ENCODE data around the gene CSF2. TPM values are rescaled to one million over a fixed set of nuclear protein-coding genes. Genes with fewer than 3 reads are reported as not detected.

CSF2 gene
- 0.22 TPM in 1 of 2 replicates, not detected in the other for total RNA-seq

DNA sequence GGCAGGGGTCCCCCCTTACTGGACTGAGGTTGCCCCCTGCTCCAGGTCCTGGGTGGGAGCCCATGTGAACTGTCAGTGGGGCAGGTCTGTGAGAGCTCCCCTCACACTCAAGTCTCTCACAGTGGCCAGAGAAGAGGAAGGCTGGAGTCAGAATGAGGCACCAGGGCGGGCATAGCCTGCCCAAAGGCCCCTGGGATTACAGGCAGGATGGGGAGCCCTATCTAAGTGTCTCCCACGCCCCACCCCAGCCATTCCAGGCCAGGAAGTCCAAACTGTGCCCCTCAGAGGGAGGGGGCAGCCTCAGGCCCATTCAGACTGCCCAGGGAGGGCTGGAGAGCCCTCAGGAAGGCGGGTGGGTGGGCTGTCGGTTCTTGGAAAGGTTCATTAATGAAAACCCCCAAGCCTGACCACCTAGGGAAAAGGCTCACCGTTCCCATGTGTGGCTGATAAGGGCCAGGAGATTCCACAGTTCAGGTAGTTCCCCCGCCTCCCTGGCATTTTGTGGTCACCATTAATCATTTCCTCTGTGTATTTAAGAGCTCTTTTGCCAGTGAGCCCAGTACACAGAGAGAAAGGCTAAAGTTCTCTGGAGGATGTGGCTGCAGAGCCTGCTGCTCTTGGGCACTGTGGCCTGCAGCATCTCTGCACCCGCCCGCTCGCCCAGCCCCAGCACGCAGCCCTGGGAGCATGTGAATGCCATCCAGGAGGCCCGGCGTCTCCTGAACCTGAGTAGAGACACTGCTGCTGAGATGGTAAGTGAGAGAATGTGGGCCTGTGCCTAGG is at the start of gene CSF2:
Gene CSF2, plus strand, starts transcription at position 559 of the 783 bp plus-strand sequence. Its CDS starts 35 bp downstream, at position 594.

DNA sequence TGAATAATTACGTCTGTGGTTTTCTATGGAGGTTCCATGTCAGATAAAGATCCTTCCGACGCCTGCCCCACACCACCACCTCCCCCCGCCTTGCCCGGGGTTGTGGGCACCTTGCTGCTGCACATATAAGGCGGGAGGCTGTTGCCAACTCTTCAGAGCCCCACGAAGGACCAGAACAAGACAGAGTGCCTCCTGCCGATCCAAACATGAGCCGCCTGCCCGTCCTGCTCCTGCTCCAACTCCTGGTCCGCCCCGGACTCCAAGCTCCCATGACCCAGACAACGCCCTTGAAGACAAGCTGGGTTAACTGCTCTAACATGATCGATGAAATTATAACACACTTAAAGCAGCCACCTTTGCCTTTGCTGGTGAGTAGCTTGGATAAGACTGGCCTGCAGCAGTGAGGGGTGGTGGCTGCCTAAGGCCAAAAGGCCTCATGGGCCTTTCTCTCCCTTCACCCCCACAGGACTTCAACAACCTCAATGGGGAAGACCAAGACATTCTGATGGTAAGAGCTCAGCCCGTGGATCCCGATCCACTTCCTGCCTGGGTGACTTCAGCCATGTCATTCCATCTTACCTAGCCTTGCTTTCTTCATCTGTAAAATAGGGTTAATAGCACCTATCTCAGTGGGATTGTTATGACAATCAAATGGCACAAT is 13.0 kb upstream of the CSF2 start, which contains the start of gene IL3:
Gene IL3, plus strand, starts transcription at position 155 of the 661 bp plus-strand sequence. Its CDS starts 52 bp downstream, at position 207.

Other genes starting within 250 kb of the CSF2 start
- not detected in 2 replicates for gene MEIKIN, start 128.1 kb upstream of the CSF2 start, total RNA-seq
- 0.65 and 1.7 TPM in 2 replicates for gene ACSL6, start 62.1 kb upstream of the CSF2 start, total RNA-seq
- gene IL3, start 13.1 kb upstream of the CSF2 start, total RNA-seq, result not detected in 2 replicates
- 27.7 and 46.3 TPM in 2 replicates for gene P4HA2, start 154.1 kb downstream of the CSF2 start, total RNA-seq
- 18.6 and 26.9 TPM in 2 replicates for gene PDLIM4, start 183.9 kb downstream of the CSF2 start, total RNA-seq
- 6.0 and 7.7 TPM in 2 replicates for gene SLC22A4, start 220.6 kb downstream of the CSF2 start, total RNA-seq

Data from dermis lymphatic vessel endothelial cell (primary cell).